IMR-90 (cell line): ENCODE data around the gene NCKAP5. TPM values are rescaled to one million over a fixed set of nuclear protein-coding genes. Genes with fewer than 3 reads are reported as not detected.

ENCODE experiments used
- ATAC-seq: fragments of 200-7000 bp; cut with Tn5 transposase; 2 replicates; pipeline ENCODE4 v1.9.1; 2020; ENCODE audit warnings: low read depth, mild to moderate bottlenecking, moderate library complexity
- BruUV-seq: library from RNA; stranded (reverse); fragments of 400-500 nt; replicated peaks from 2 replicates; lab custom pipeline; 2021; lab: Mats Ljungman, UMichigan
- CTCF ChIA-PET: fragments of 300-600 bp; formaldehyde crosslinking; extraction: SDS; loops from one replicate; lab custom pipeline; 2021; ENCODE audit warnings: antibody characterized with exemption; lab: Yijun Ruan, JAX
- POLR2A ChIA-PET: fragments of 300-600 bp; sonication (Branson Sonifier 250); formaldehyde crosslinking; loops from one replicate; lab custom pipeline; 2022; ENCODE audit warnings: antibody characterized with exemption; ENCODE audit not compliant: unreplicated experiment; lab: Charles Lee
- DNase-seq: peaks from one replicate; pipeline ENCODE4 v3.0.0; 2013
- H2AFZ ChIP-seq: replicated peaks from 2 replicates; pipeline ENCODE3; 2013; ENCODE audit warnings: low read length, mild to moderate bottlenecking; ENCODE audit not compliant: poor library complexity
- H2AK5ac ChIP-seq: 2 replicates; pipeline ENCODE4 v1.6.1; 2013; ENCODE audit warnings: low read depth, low read length, inconsistent platforms
- H2AK9ac ChIP-seq: replicated peaks from 2 replicates; pipeline ENCODE3; 2013; ENCODE audit warnings: mild to moderate bottlenecking, low read depth, low read length, moderate library complexity; ENCODE audit not compliant: poor library complexity
- H2BK120ac ChIP-seq: 2 replicates; pipeline ENCODE4 v1.6.1; 2013; ENCODE audit warnings: low read depth, low read length, inconsistent platforms
- H2BK15ac ChIP-seq: 3 replicates; pipeline ENCODE4 v1.6.1; 2013; ENCODE audit warnings: low read depth, low read length, inconsistent platforms
- H2BK20ac ChIP-seq: 2 replicates; pipeline ENCODE4 v1.6.1; 2013; ENCODE audit warnings: low read depth, mild to moderate bottlenecking, inconsistent platforms, low read length, moderate library complexity
- H2BK5ac ChIP-seq: 2 replicates; pipeline ENCODE4 v1.6.1; 2013; ENCODE audit warnings: mild to moderate bottlenecking, low read depth, low read length, inconsistent platforms; ENCODE audit not compliant: poor library complexity, severe bottlenecking
- H3K14ac ChIP-seq: replicated peaks from 2 replicates; pipeline ENCODE4 v1.6.1; 2013; ENCODE audit warnings: low read depth, low read length, inconsistent platforms
- H3K18ac ChIP-seq: 2 replicates; pipeline ENCODE4 v1.6.1; 2013; ENCODE audit warnings: low read depth, low read length, control low read depth
- H3K23ac ChIP-seq: 2 replicates; pipeline ENCODE4 v1.6.1; 2013; ENCODE audit warnings: low read depth, low read length, inconsistent platforms
- H3K27ac ChIP-seq: 2 replicates; pipeline ENCODE4 v1.5.1; 2013; ENCODE audit warnings: mild to moderate bottlenecking, control low read depth, low read length; ENCODE audit not compliant: insufficient read depth
- H3K27me3 ChIP-seq: 2 replicates; pipeline ENCODE4 v1.6.1; 2013; ENCODE audit warnings: low read length; ENCODE audit not compliant: control insufficient read depth, insufficient read depth
- H3K36me3 ChIP-seq: 2 replicates; pipeline ENCODE4 v1.6.1; 2013; ENCODE audit warnings: low read length, mixed read lengths; ENCODE audit not compliant: control insufficient read depth, insufficient read depth
- H3K4ac ChIP-seq: 2 replicates; pipeline ENCODE4 v1.6.1; 2013; ENCODE audit warnings: low read depth, low read length, inconsistent platforms
- H3K4me1 ChIP-seq: 2 replicates; pipeline ENCODE4 v1.6.1; 2013; ENCODE audit warnings: low read length, mixed read lengths; ENCODE audit not compliant: control insufficient read depth, insufficient read depth
- H3K4me2 ChIP-seq: 2 replicates; pipeline ENCODE4 v1.6.1; 2013; ENCODE audit warnings: low read depth, mild to moderate bottlenecking, control low read depth, low read length, moderate library complexity
- H3K4me3 ChIP-seq: 2 replicates; pipeline ENCODE4 v1.5.1; 2013; ENCODE audit warnings: low read depth, mild to moderate bottlenecking, control low read depth, low read length, moderate library complexity; ENCODE audit not compliant: insufficient read depth
- H3K56ac ChIP-seq: 2 replicates; pipeline ENCODE4 v1.6.1; 2013; ENCODE audit warnings: low read length, inconsistent platforms; ENCODE audit not compliant: insufficient read depth; ENCODE audit errors: extremely low read depth
- H3K79me1 ChIP-seq, 2 experiments: 2 replicates each; pipeline ENCODE4 v1.6.1; 2013; ENCODE audit warnings: low read length in 2 of 2, inconsistent platforms in 1 of 2, low read depth in 1 of 2
- H3K9ac ChIP-seq: 2 replicates; pipeline ENCODE4 v1.6.1; 2013; ENCODE audit warnings: low read depth, low read length, control low read depth
- H3K9me1 ChIP-seq: 2 replicates; pipeline ENCODE4 v1.6.1; 2013; ENCODE audit warnings: low read length, inconsistent platforms; ENCODE audit not compliant: insufficient read depth
- H3K9me3 ChIP-seq: 2 replicates; pipeline ENCODE4 v1.6.1; 2013; ENCODE audit warnings: low read length; ENCODE audit not compliant: control insufficient read depth, insufficient read depth
- H4K20me1 ChIP-seq: 2 replicates; pipeline ENCODE4 v1.6.1; 2013; ENCODE audit warnings: low read length, inconsistent platforms; ENCODE audit not compliant: insufficient read depth
- H4K5ac ChIP-seq: 2 replicates; pipeline ENCODE4 v1.6.1; 2013; ENCODE audit warnings: mild to moderate bottlenecking, low read depth, low read length, control low read depth
- H4K8ac ChIP-seq, 2 experiments: 2 replicates each; pipeline ENCODE4 v1.6.1; 2013; ENCODE audit warnings: low read depth in 2 of 2, low read length in 2 of 2, control low read depth in 1 of 2, inconsistent platforms in 1 of 2
- H4K91ac ChIP-seq: 2 replicates; pipeline ENCODE4 v1.6.1; 2013; ENCODE audit warnings: low read depth, low read length, inconsistent platforms; ENCODE audit not compliant: insufficient read depth
- BHLHE40 ChIP-seq: fragments of 150-350 bp; IDR thresholded peaks from 2 replicates; pipeline ENCODE4 v1.6.1; 2016; ENCODE audit warnings: mild to moderate bottlenecking, low read depth, low read length
- CEBPB ChIP-seq: IDR thresholded peaks from 2 replicates; pipeline ENCODE4 v1.6.1; 2012; ENCODE audit warnings: low read depth, low read length, improper control_type of control experiment
- CTCF ChIP-seq: conservative IDR thresholded peaks from 2 replicates; pipeline ENCODE4 v1.5.1; 2012; ENCODE audit warnings: mild to moderate bottlenecking, low read depth, low read length, improper control_type of control experiment
- FOS ChIP-seq: fragments of 150-350 bp; IDR thresholded peaks from 2 replicates; pipeline ENCODE4 v1.6.1; 2016; ENCODE audit warnings: low read depth, low read length
- MAFK ChIP-seq: IDR thresholded peaks from 2 replicates; pipeline ENCODE4 v1.6.1; 2012; ENCODE audit warnings: low read depth, low read length, improper control_type of control experiment
- MAZ ChIP-seq: IDR thresholded peaks from 2 replicates; pipeline ENCODE4 v1.6.1; 2012; ENCODE audit warnings: low read depth, mild to moderate bottlenecking, low read length, improper control_type of control experiment, moderate library complexity, borderline replicate concordance
- RCOR1 ChIP-seq: IDR thresholded peaks from 2 replicates; pipeline ENCODE4 v1.6.1; 2012; ENCODE audit warnings: mild to moderate bottlenecking, low read length, improper control_type of control experiment; ENCODE audit not compliant: insufficient replicate concordance
- SMC3 ChIP-seq: fragments of 150-350 bp; IDR thresholded peaks from 2 replicates; pipeline ENCODE4 v1.6.1; 2016; ENCODE audit warnings: low read depth, mild to moderate bottlenecking, antibody characterized with exemption, low read length, moderate library complexity
- USF2 ChIP-seq: fragments of 150-350 bp; IDR thresholded peaks from 2 replicates; pipeline ENCODE4 v1.6.1; 2017; ENCODE audit warnings: mild to moderate bottlenecking, antibody characterized with exemption, low read length, low read depth
- WGBS, 2 experiments: methylation state at CpG; one replicate each; pipeline versions ENCODE4 v1.1.5 to v1.1.7; 2013; ENCODE audit warnings: missing lambda C conversion rate in 2 of 2; ENCODE audit not compliant: insufficient read length in 1 of 2; ENCODE audit errors: extremely low coverage in 2 of 2; 5-methylcytosine and 5-hydroxymethylcytosine counted together
- dilution Hi-C: fragments of 300-500 bp; cut with HindIII; formaldehyde crosslinking; loops from one replicate; pipeline ENCODE4 v1.14.3; 2018; ENCODE audit warnings: low sequenced_read_pairs; ENCODE audit not compliant: unreplicated experiment
- in situ Hi-C: fragments of 300-500 bp; cut with MboI; formaldehyde crosslinking; loops from 3 replicates; pipeline ENCODE4 v1.14.3; 2019; ENCODE audit warnings: low sequenced_read_pairs, inconsistent platforms, mixed read lengths
- intact Hi-C: fragments of 100-400 bp; cut with micrococcal nuclease; formaldehyde crosslinking; loops from 2 replicates; pipeline ENCODE4 v1.10.0; 2022
- polyA plus RNA-seq, 3 experiments: library from polyadenylated mRNA; depleted of rRNA; stranded (reverse); fragments of >200 nt; gene quantifications; 2 replicates each; pipeline ENCODE4 v1.2.3, GENCODE V29; 2012; ENCODE audit warnings: low replicate concordance in 1 of 3
- total RNA-seq: library from RNA; depleted of rRNA; stranded (reverse); fragments of >200 nt; gene quantifications from 2 replicates; pipeline ENCODE4 v1.2.3, GENCODE V29; 2012
- TF ChIP-seq, protein P1 (sequence below): fragments of 150-350 bp; IDR thresholded peaks from 2 replicates; pipeline ENCODE4 v1.6.1; 2016; ENCODE audit warnings: low read depth, mild to moderate bottlenecking, low read length, moderate library complexity, borderline replicate concordance

The NCKAP5 gene
- total and polyA plus RNA-seq, 2 of the 4 experiments (the other 2 are of a cell fraction): 2.7 to 3.9 TPM

DNA sequence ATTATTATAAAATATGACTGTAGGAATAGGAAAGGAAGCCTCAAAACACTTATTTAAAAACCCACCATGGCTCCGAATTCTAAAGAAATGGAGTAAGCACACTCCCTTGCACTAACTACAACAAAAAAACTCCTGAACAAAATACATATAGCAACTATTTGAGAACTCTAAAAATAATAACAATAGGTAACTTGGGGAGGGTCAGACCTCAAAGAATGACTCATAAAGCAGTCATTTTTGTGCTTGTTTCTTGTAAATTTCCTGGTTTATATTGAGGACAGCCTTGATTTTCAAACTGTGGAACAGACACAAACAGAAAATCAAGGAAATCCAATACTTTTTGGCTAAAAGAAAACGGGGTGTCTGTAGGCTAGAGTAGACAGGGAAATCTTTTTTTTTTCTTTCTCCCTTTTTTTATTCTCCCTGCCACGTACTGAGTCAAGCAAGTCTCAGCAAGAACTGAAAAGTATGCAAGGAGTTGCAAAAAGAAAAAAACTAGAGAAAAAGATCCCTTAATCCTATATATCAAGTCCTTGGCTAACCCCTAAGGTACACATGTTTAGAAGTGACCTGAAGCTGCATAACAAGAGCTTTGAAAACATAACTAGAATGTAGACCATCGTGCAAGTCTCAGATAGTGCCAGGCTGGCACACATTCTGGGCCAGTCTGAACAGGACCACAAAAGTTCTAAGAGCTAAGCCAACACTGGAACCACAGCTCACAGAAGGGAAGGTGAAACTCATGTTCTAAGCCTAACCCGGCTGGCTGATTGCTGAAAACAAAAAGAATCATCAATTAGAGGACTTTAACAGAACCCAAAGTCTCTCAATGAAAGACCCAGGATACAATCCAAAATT is 495.2 kb downstream of the NCKAP5 start:
- Histone ChIP-seq H2BK5ac (no peak overlapping the region), H3K36me3 (peaks cover 4% of the 10 kb centered on the region; the same call in 1 of the 2 replicates), H3K79me1 (peaks cover 18 to 47% of the 10 kb centered on the region in 2 experiments), H3K18ac (no peak overlapping the region), H3K4me3 (no peak overlapping the region), H3K23ac (no peak overlapping the region; the same call in 1 of the 2 replicates), H2BK20ac (no peak overlapping the region), H3K27ac (no peak overlapping the region), H2BK120ac (no peak overlapping the region), H2AK9ac (no peak overlapping the region), H4K8ac (no peak overlapping the region), H3K9ac (no peak overlapping the region), H4K5ac (no peak overlapping the region), H2AK5ac (no peak overlapping the region), H3K14ac (peak overlapping the region; percentile 50; the same call in 1 of the 2 replicates), H3K9me3 (no peaks in the 10 kb centered on the region), H3K9me1 (peaks cover 9% of the 10 kb centered on the region), H4K91ac (no peak overlapping the region), H4K20me1 (peaks cover 21% of the 10 kb centered on the region; the same call in 1 of the 2 replicates), H3K4me2 (no peak overlapping the region), H3K56ac (no peak overlapping the region), H2BK15ac (no peak overlapping the region), H2AFZ (no peak overlapping the region), H3K4me1 (peaks cover 4% of the 10 kb centered on the region; the same call in 1 of the 2 replicates), H3K27me3 (no peaks in the 10 kb centered on the region), H3K4ac (peak overlapping the region; percentile 5; the same call in 1 of the 2 replicates)
- intact Hi-C loops: no loop called here
- ChIA-PET POLR2A (no interaction called here), CTCF (interaction anchor here (0.8 kb wide), 1 partner anchor 8 kb away, joined by 3 read pairs; no protein-coding TSS in a partner anchor)
- TF ChIP-seq MAZ (no peak), BHLHE40 (no peak), CTCF (no peak), SMC3 (no peak), FOS (no peak), RCOR1 (no peak), MAFK (no peak), USF2 (no peak), CEBPB (no peak)
- TF ChIP-seq, protein P1, sequence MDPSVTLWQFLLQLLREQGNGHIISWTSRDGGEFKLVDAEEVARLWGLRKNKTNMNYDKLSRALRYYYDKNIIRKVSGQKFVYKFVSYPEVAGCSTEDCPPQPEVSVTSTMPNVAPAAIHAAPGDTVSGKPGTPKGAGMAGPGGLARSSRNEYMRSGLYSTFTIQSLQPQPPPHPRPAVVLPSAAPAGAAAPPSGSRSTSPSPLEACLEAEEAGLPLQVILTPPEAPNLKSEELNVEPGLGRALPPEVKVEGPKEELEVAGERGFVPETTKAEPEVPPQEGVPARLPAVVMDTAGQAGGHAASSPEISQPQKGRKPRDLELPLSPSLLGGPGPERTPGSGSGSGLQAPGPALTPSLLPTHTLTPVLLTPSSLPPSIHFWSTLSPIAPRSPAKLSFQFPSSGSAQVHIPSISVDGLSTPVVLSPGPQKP: no peak
- in situ Hi-C loops: no loop called here
- BruUV-seq: no TSS peak
- 57% methylated on average over 1 of the region's 5 CpGs; no CpG with 5 or more reads in 1 of the 2 experiments for WGBS, 2 experiments
- DNase-seq (no peak), ATAC-seq (no peak)
- dilution Hi-C loops: no loop called here
